ENCODE results near the gene HELZ. TPM values are rescaled to one million over a fixed set of nuclear protein-coding genes. Genes with fewer than 3 reads are reported as not detected.

HELZ gene
- total RNA-seq, 1 experiment from 2014 or later = 49.8 TPM

GRCh38 chr17:67162771-67163170 lies 82.2 kb downstream of the HELZ start:
- no peak overlapping the region for H3K23ac ChIP-seq (ENCODE audit: insufficient read length, low read depth, low read length)
- Mint-ChIP-seq H3K36me3 (ENCODE audit: insufficient read depth in 1 of 3, low read depth in 3 of 3) (peaks cover 0 to 30% (median 19%) of the 10 kb centered on the region in 3 experiments; a peak in 5 of 7 replicates), H3K9me3 (no peaks in the 10 kb centered on the region), H3K27me3 (ENCODE audit: low read depth) (no peaks in the 10 kb centered on the region), H3K4me1 (no peaks in the 10 kb centered on the region), H3K27ac (no peak overlapping the region), H3K4me3 (no peak overlapping the region)
- no peak overlapping the region for H4K8ac ChIP-seq (replicated peaks; ENCODE audit: insufficient read length, low read depth, low read length)
- no peaks in the 10 kb centered on the region for H3K9me3 ChIP-seq (ENCODE audit: control insufficient read depth, low read depth, low read length)
- no peaks in the 10 kb centered on the region for H3K79me1 ChIP-seq (ENCODE audit: insufficient read depth, low read depth, low read length, poor library complexity, severe bottlenecking)
- H2AFZ ChIP-seq (ENCODE audit: low read length) = no peak overlapping the region
- no peak overlapping the region for H3T11ph ChIP-seq (ENCODE audit: low read length)
- H2BK5ac ChIP-seq (ENCODE audit: insufficient read length, low read length) = no peak overlapping the region
- DNase-seq = no peak
- no peaks in the 10 kb centered on the region for H3K4me1 ChIP-seq (ENCODE audit: insufficient read depth, low read length)
- no peak overlapping the region for H3K18ac ChIP-seq (ENCODE audit: insufficient read length, low read depth, low read length)
- H3K79me2 ChIP-seq (ENCODE audit: insufficient read depth, low read length) = no peaks in the 10 kb centered on the region
- H3K9ac ChIP-seq (ENCODE audit: extremely low read depth, insufficient read length, low read length) = no peak overlapping the region
- H3K14ac ChIP-seq (ENCODE audit: insufficient read depth, low read length) = no peak overlapping the region
- no peak overlapping the region for H2BK12ac ChIP-seq (ENCODE audit: insufficient read length, low read depth, low read length)
- H2AK5ac ChIP-seq (ENCODE audit: insufficient read length, low read length) = no peak overlapping the region
- no peak overlapping the region for H2BK120ac ChIP-seq (ENCODE audit: low read depth, low read length, poor library complexity, severe bottlenecking)
- H4K20me1 ChIP-seq (ENCODE audit: control insufficient read depth, insufficient read depth, insufficient read length) = no peaks in the 10 kb centered on the region
- H3K23me2 ChIP-seq (ENCODE audit: insufficient read length, low read depth, low read length, poor library complexity, severe bottlenecking) = no peaks in the 10 kb centered on the region
- no peaks in the 10 kb centered on the region for H3K27me3 ChIP-seq (ENCODE audit: insufficient read depth, low read length)
- no peak overlapping the region for H2BK20ac ChIP-seq (ENCODE audit: low read depth, low read length, poor library complexity, severe bottlenecking)
- H3K4me2 ChIP-seq (ENCODE audit: insufficient read depth, insufficient read length, low read length) = no peak overlapping the region
- H3K27ac ChIP-seq (ENCODE audit: insufficient read length, low read depth, low read length) = no peak overlapping the region
- no peak overlapping the region for H4K5ac ChIP-seq (ENCODE audit: insufficient read length, low read depth, low read length)
- TF ChIP-seq CTCF (conservative IDR thresholded peaks at IDR 0.05) = no peak
- no peak overlapping the region for H2BK15ac ChIP-seq (ENCODE audit: low read depth, low read length)
- no peak overlapping the region for H4K91ac ChIP-seq (ENCODE audit: insufficient read length, low read depth, low read length)
- H3K4ac ChIP-seq (ENCODE audit: low read depth, low read length) = no peak overlapping the region
- no peak overlapping the region for H3K56ac ChIP-seq (ENCODE audit: insufficient read length, low read depth, low read length)

Data from H9 (cell line).